HG02973 (cell line): ENCODE data around the gene KMT2B.
"Not testable (repeated sequence)": the region's sequence is repeated elsewhere in the genome, so short reads cannot be mapped to it uniquely, and the experiment has no call there.

ENCODE experiments used
- ATAC-seq: cut with Tn5 transposase; IDR thresholded peaks from one replicate; pipeline ENCODE4 v1.9.1; 2021; ENCODE audit warnings: moderate library complexity; ENCODE audit not compliant: unreplicated experiment

KMT2B gene, protein sequence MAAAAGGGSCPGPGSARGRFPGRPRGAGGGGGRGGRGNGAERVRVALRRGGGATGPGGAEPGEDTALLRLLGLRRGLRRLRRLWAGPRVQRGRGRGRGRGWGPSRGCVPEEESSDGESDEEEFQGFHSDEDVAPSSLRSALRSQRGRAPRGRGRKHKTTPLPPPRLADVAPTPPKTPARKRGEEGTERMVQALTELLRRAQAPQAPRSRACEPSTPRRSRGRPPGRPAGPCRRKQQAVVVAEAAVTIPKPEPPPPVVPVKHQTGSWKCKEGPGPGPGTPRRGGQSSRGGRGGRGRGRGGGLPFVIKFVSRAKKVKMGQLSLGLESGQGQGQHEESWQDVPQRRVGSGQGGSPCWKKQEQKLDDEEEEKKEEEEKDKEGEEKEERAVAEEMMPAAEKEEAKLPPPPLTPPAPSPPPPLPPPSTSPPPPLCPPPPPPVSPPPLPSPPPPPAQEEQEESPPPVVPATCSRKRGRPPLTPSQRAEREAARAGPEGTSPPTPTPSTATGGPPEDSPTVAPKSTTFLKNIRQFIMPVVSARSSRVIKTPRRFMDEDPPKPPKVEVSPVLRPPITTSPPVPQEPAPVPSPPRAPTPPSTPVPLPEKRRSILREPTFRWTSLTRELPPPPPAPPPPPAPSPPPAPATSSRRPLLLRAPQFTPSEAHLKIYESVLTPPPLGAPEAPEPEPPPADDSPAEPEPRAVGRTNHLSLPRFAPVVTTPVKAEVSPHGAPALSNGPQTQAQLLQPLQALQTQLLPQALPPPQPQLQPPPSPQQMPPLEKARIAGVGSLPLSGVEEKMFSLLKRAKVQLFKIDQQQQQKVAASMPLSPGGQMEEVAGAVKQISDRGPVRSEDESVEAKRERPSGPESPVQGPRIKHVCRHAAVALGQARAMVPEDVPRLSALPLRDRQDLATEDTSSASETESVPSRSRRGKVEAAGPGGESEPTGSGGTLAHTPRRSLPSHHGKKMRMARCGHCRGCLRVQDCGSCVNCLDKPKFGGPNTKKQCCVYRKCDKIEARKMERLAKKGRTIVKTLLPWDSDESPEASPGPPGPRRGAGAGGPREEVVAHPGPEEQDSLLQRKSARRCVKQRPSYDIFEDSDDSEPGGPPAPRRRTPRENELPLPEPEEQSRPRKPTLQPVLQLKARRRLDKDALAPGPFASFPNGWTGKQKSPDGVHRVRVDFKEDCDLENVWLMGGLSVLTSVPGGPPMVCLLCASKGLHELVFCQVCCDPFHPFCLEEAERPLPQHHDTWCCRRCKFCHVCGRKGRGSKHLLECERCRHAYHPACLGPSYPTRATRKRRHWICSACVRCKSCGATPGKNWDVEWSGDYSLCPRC (N-terminal part only)

GRCh38 chr19:35717665-35718344 is at the start of gene KMT2B:
KMT2B (plus strand) TSS chr19:35718003; CDS start chr19:35718019, 16 bp downstream.
- no peak for ATAC-seq

DNA sequence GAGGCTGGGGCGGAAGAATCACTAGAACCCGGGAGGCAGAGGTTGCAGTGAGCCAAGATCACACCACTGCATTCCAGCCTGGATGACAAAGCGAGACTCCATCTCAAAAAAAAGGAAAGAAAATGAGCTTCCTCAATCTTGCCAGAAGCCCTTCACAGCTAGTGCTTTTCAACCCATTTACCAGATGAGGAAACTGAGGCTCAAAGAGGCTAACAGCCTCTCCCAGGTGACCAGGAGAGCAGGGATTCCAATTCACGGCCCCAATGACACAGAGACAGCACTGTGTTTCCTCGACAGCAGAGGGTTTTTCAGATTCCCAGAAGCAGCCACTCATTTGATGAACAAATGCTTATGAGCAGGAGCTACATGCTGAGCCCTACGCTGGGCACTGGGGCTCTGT is 48.2 kb upstream of the KMT2B start:
- ATAC-seq: no peak

- no peak for ATAC-seq
Measured at GRCh38 chr19:35669974-35670373, 47.8 kb upstream of the KMT2B start.

GRCh38 chr19:35670686-35671085 is 47.1 kb upstream of the KMT2B start:
- ATAC-seq: no peak

- no peak for ATAC-seq
Measured at GRCh38 chr19:35671818-35672217, 46.0 kb upstream of the KMT2B start.

GRCh38 chr19:35673121-35673804 is 44.5 kb upstream of the KMT2B start:
- ATAC-seq: no peak

DNA sequence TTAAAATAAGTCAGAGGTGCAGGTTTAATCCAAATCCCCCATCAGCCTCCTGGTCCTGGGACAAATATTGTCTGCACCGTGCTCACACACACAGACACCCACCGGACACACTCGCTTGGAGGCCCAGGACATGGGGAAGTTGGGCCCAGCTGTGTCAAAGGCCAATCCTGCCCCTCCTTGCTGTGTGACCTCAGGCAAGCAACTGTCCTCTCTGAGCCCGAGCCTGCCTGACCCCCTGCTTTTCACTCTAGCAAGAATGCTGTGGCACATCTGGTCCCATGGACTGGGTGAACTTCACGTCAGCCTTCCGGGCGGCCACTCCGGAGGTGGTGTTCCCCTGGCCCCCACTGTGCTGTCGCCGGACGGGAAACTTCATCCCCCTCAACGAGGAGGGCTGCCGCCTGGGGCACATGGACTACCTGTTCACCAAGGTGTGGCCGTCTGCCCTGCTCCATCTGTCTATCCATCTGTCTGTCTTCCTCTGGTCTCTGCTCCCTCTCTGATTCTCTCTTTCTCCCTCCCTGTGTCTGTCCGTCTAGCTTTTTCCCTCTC is 42.1 kb upstream of the KMT2B start:
- ATAC-seq: no peak

GRCh38 chr19:35689836-35690235 is 28.0 kb upstream of the KMT2B start:
- ATAC-seq: no peak

GRCh38 chr19:35691106-35691505 is 26.7 kb upstream of the KMT2B start:
- not testable (repeated sequence) for ATAC-seq

DNA sequence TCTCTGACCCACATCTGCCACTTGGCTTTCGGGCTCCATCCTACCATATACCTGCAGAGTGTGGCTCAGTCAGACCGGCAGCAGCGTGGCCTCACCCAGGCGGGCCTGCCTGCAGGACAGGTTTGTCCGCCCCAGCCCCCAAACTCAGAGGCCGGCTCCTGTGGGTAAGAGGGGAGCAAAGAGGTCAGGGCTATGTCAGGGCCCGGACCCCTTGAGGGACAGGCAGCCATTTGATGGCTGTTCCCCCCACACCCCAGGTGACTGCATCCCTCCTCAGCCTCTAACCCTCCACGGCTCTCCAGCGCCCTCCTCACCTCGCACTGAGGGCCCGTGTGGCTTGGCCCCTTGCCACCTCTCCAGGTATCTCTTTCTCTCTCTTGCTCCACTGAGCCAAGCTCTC is 25.8 kb upstream of the KMT2B start:
- ATAC-seq: no peak

- no peak for ATAC-seq
Measured at GRCh38 chr19:35693422-35693821, 24.4 kb upstream of the KMT2B start.

- peak; percentile 78 for ATAC-seq
Measured at GRCh38 chr19:35693835-35694599, 23.8 kb upstream of the KMT2B start.

DNA sequence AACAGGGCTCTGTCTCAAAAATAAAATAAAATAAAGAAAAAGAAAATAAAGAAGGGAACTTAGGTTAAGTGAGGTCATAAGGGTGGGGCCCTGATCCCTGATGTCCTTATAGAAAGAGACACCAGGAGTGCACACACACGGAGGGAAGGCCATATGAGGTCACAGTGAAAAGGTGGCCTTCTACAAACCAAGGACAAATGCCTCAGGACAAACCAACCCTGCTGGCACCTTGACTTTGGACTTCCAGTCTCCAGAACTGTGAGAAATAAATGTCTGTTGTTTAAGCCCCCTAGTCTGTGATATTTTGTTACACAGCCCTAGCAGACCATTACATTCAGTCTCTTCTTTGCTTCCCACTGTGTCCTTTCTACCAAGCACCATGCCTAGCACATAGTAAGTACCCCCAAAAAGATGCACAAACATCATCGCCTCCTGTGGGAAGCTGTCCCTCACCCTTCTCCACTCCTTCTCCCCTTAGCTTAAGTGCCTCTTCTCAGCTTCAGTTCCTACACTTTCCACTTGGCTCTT is 21.8 kb upstream of the KMT2B start:
- no peak for ATAC-seq

DNA sequence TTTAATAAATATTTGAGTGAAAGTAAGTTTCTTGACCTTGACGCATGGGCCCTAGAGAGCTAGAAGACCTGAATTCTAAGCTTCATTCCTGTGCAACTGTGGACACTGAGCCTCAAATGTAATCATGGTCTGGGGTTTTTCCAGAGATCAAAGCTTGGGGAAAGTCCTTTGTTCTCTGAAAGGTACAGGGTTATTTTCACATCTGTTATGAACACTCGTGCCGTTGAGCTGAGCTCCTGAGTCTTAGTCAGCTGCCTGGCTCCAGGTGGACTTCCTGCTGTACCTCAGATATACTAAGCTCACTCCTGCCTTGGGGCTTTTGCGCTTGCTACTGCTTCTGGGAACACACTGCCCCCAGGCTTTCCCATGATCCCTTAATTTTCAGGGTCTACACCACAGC is 21.0 kb upstream of the KMT2B start:
- no peak for ATAC-seq

- peak; percentile 92 for ATAC-seq
Measured at GRCh38 chr19:35702223-35703012, 15.4 kb upstream of the KMT2B start.

- no peak for ATAC-seq
Measured at GRCh38 chr19:35703343-35703742, 14.5 kb upstream of the KMT2B start.

DNA sequence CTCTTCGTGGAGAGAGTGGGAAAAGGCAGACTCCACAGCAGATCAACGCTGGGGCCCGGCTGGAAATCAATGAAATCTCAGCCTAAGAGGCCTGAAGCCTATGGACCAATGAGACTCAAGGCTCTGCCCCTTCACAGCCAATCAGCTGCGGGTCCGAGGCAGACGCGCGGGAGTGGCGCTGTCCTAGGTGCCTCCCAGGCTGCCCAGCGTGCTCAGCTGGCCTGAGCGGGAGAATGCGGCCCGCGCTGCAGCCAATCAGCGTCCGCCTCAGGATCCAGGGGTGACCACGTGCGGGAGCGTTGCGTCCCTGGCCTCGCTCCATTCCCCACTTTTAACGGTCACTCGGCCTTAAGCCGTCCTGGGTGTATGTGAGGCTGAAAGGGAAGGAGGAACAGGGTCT is 13.6 kb upstream of the KMT2B start, which contains the start of gene ZBTB32:
ZBTB32 (plus strand) TSS at position 341 of the 400 bp plus-strand sequence. CDS start 10,069 bp downstream, outside the sequence.
- no peak for ATAC-seq

- ATAC-seq: no peak
Measured at GRCh38 chr19:35708391-35708790, 9.4 kb upstream of the KMT2B start.
